Osteoblast (primary cell): ENCODE data around the gene RHBDD1. TPM values are rescaled to one million over a fixed set of nuclear protein-coding genes. Genes with fewer than 3 reads are reported as not detected.

Source experiments
- DNase-seq: peaks from one replicate; pipeline ENCODE4 v3.0.0; 2011; ENCODE audit warnings: low spot score, mixed read lengths; ENCODE audit not compliant: insufficient read length; ENCODE audit errors: missing footprints
- H2AFZ ChIP-seq: 2 replicates; pipeline ENCODE4 v1.6.0; 2011; ENCODE audit warnings: mild to moderate bottlenecking, low read length
- H3K27ac ChIP-seq: 2 replicates; pipeline ENCODE4 v1.5.1; 2011; ENCODE audit warnings: mild to moderate bottlenecking, low read depth, low read length, moderate library complexity
- H3K27me3 ChIP-seq: 2 replicates; pipeline ENCODE4 v1.6.0; 2012; ENCODE audit warnings: mild to moderate bottlenecking, control low read depth, inconsistent platforms, low read length, moderate library complexity; ENCODE audit not compliant: insufficient read depth
- H3K36me3 ChIP-seq: 2 replicates; pipeline ENCODE4 v1.5.1; 2011; ENCODE audit warnings: mild to moderate bottlenecking, low read length, control low read depth, moderate library complexity; ENCODE audit not compliant: insufficient read depth
- H3K4me1 ChIP-seq: 2 replicates; pipeline ENCODE4 v1.5.1; 2011; ENCODE audit warnings: mild to moderate bottlenecking, low read length, control low read depth, moderate library complexity; ENCODE audit not compliant: insufficient read depth
- H3K4me2 ChIP-seq: 2 replicates; pipeline ENCODE4 v1.6.0; 2011; ENCODE audit warnings: mild to moderate bottlenecking, low read length; ENCODE audit not compliant: insufficient read depth
- H3K4me3 ChIP-seq: fragments of 200-600 bp; sonication (generic); 3 replicates; pipeline ENCODE4 v1.5.1; 2012; ENCODE audit warnings: mild to moderate bottlenecking, low read length, inconsistent platforms; ENCODE audit not compliant: insufficient read depth
- H3K79me2 ChIP-seq: 2 replicates; pipeline ENCODE4 v1.6.0; 2012; ENCODE audit warnings: mild to moderate bottlenecking, low read length, control low read depth, inconsistent platforms; ENCODE audit not compliant: insufficient read depth
- H3K9me3 ChIP-seq: 2 replicates; pipeline ENCODE4 v1.5.1; 2011; ENCODE audit warnings: low read depth, low read length, control low read depth
- H4K20me1 ChIP-seq: 2 replicates; pipeline ENCODE4 v1.6.0; 2012; ENCODE audit warnings: mild to moderate bottlenecking, low read length, control low read depth; ENCODE audit not compliant: insufficient read depth
- CTCF ChIP-seq: IDR thresholded peaks from 2 replicates; pipeline ENCODE4 v1.5.1; 2011; ENCODE audit warnings: mild to moderate bottlenecking, low read depth, low read length, moderate library complexity; ENCODE audit errors: extremely low read depth
- total RNA-seq: library from RNA; depleted of rRNA; stranded (reverse); fragments of >200 nt; gene quantifications from 2 replicates; pipeline ENCODE4 v1.2.3, GENCODE V29; 2012

Gene RHBDD1
- total RNA-seq, 1 donor = 25.3 TPM

- peak overlapping the region; percentile 64 for H3K27ac ChIP-seq
- peak overlapping the region; percentile 67 for H3K4me2 ChIP-seq
- no peaks in the 10 kb centered on the region for H4K20me1 ChIP-seq
- peak; percentile 71 for DNase-seq
- H2AFZ ChIP-seq = no peak overlapping the region
- TF ChIP-seq CTCF = no peak
- H3K79me2 ChIP-seq = no peaks in the 10 kb centered on the region
- H3K4me3 ChIP-seq = no peak overlapping the region
- no peaks in the 10 kb centered on the region for H3K36me3 ChIP-seq
- peaks cover 47% of the 10 kb centered on the region for H3K4me1 ChIP-seq
- H3K27me3 ChIP-seq = no peaks in the 10 kb centered on the region
- H3K9me3 ChIP-seq = no peaks in the 10 kb centered on the region
Observed at GRCh38 chr2:226891780-226892590, 56.1 kb downstream of the RHBDD1 start.

GRCh38 chr2:226892729-226893128, 56.9 kb downstream of the RHBDD1 start:
- Histone ChIP-seq H3K9me3 (no peaks in the 10 kb centered on the region), H3K79me2 (no peaks in the 10 kb centered on the region), H2AFZ (no peak overlapping the region), H4K20me1 (no peaks in the 10 kb centered on the region), H3K27ac (peak overlapping the region; percentile 54), H3K4me3 (no peak overlapping the region), H3K27me3 (no peaks in the 10 kb centered on the region), H3K4me2 (peak overlapping the region; percentile 52), H3K4me1 (peaks cover 43% of the 10 kb centered on the region), H3K36me3 (no peaks in the 10 kb centered on the region)
- DNase-seq = no peak
- no peak for TF ChIP-seq CTCF

- Histone ChIP-seq H3K27me3 (no peaks in the 10 kb centered on the region), H3K27ac (peak overlapping the region; percentile 54), H3K4me1 (peaks cover 39% of the 10 kb centered on the region), H3K4me2 (peak overlapping the region; percentile 52), H3K79me2 (no peaks in the 10 kb centered on the region), H4K20me1 (no peaks in the 10 kb centered on the region), H3K4me3 (no peak overlapping the region), H3K9me3 (no peaks in the 10 kb centered on the region), H2AFZ (no peak overlapping the region), H3K36me3 (no peaks in the 10 kb centered on the region)
- TF ChIP-seq CTCF = no peak
- no peak for DNase-seq
Observed at GRCh38 chr2:226893216-226893615, 57.4 kb downstream of the RHBDD1 start.

- H3K4me3 ChIP-seq = no peak overlapping the region
- no peak overlapping the region for H3K4me2 ChIP-seq
- H2AFZ ChIP-seq = no peak overlapping the region
- H3K27ac ChIP-seq = no peak overlapping the region
- no peak for DNase-seq
- no peaks in the 10 kb centered on the region for H4K20me1 ChIP-seq
- no peaks in the 10 kb centered on the region for H3K36me3 ChIP-seq
- H3K79me2 ChIP-seq = no peaks in the 10 kb centered on the region
- no peak for TF ChIP-seq CTCF
- H3K9me3 ChIP-seq = no peaks in the 10 kb centered on the region
- peaks cover 29% of the 10 kb centered on the region for H3K4me1 ChIP-seq
- no peaks in the 10 kb centered on the region for H3K27me3 ChIP-seq
Observed at GRCh38 chr2:226894752-226895151, 58.9 kb downstream of the RHBDD1 start.
